Right ventricle myocardium inferior (tissue), 1 donor: ENCODE results near the gene TGM2. TPM values are rescaled to one million over a fixed set of nuclear protein-coding genes. Genes with fewer than 3 reads are reported as not detected.

Source experiments
- ATAC-seq: fragments of 200-7000 bp; cut with Tn5 transposase; one replicate; pipeline ENCODE4 v1.9.1; 2020; ENCODE audit warnings: mild to moderate bottlenecking, moderate library complexity
- DNase-seq: peaks from one replicate; pipeline ENCODE4 v3.0.0; 2021; ENCODE audit errors: missing footprints
- intact Hi-C: fragments of 100-400 bp; cut with DNase I; formaldehyde crosslinking; loops from one replicate; pipeline ENCODE4 v1.11.0; 2022
- total RNA-seq: library from RNA; stranded (reverse); fragmentation: NEBNext Ultra II Directional; extraction: Animal tissue kit (Norgen Biotek cat#: 25700); gene quantifications from one replicate; pipeline ENCODE4 v1.2.1, GENCODE V29; 2021
- donor health status: DM: no; HTN: yes; CAD: no; lungs with severe emphysema.

TGM2 gene
- total RNA-seq, 1 donor from 2014 or later = 581 TPM

GRCh38 chr20:38152175-38152620 lies 12.9 kb downstream of the TGM2 start:
- ATAC-seq (peak; percentile 26), DNase-seq (no peak)
- intact Hi-C loops = no loop called here

GRCh38 chr20:38151455-38151854 lies 13.6 kb downstream of the TGM2 start:
- DNase-seq = peak; percentile 11
- intact Hi-C loops = no loop called here

GRCh38 chr20:38150335-38151170 lies 14.5 kb downstream of the TGM2 start:
- ATAC-seq (no peak), DNase-seq (peak; percentile 54)
- intact Hi-C loops = no loop called here

More at GRCh38 chr20:38151455-38151854, 13.6 kb downstream of the TGM2 start:
- no peak for ATAC-seq

DNA sequence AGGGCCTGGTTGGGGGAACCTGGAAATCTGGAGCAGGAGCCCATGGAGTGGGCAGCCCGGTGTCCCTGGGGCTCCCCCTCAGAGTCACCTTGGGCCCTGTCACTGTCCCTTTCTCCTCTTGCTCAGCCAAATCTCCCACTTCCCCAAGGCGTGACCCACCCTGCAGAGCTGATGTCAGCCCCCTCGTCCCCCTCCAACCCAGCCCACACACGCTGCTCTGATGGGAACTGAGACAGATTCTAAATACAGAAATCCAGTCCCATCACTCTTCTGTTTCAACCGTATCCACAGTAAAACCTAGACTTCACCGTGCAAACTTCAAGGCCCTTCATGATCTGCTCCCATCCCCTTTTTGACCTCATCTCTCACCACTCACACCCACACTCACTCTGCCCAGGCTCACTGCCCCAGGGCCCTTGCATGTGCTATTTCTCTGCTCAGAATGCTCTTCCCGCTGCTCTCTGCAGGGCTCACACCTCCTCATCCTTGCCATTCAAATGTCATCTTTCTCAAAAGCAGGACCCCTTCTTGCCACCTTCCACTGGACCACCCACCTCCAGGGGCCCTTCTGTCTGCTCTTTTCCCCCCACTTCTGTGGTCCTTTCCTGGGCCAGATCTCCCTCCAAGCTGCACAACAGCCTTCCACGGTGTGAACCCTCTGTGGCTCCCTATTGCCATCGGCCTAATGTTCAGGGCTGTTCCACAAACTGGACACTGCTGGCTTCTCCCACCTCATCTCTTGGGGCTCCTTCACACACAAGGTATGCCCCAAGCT lies 16.6 kb downstream of the TGM2 start:
- intact Hi-C loops = no loop called here
- peak; percentile 11 for DNase-seq
- no peak for ATAC-seq

- intact Hi-C loops = no loop called here
- ATAC-seq = no peak
Measured at GRCh38 chr20:38147751-38148150, 17.3 kb downstream of the TGM2 start.

DNA sequence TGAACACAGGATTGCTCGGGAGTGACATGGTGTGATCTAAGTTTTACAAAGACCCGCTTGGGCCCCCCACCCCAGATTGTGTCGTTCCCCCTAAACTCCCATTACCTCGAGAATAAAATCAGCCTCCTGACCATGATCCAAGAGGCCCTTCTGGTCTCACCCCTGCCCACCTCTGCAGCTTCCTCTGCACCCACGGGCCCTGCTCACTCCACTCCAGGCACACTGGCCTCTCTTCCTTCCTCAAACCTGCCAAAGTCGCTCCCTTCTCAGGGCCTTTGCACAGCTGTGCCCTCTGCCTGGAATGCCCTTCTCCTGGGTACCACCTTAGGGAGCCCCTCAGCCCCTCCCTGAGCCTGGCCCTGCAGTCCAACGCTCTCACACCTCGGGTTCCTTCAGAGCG lies 17.9 kb downstream of the TGM2 start:
- DNase-seq (peak; percentile 43), ATAC-seq (no peak)
- intact Hi-C loops = no loop called here

More at GRCh38 chr20:38147751-38148150, 17.3 kb downstream of the TGM2 start:
- peak; percentile 61 for DNase-seq

DNA sequence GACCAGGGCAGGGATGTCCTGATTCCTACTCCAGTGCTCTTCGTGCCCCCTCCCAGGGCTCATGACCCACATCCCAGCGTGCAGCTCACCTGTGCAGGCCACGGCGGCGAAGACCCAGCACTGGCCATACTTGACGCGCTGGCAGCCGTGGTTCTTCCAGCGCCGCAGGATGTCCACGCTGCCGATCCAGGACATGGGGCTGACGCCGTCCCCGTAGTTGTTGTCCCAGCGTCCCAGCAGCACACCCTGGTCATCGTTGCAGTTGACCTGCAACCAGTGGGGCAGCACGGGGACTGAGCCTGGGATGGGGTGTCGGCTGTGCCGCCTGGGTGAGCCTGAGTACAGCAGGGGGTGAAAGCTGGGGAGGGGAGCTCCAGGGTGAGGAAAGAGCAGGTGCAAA lies 18.4 kb downstream of the TGM2 start:
- intact Hi-C loops = no loop called here
- DNase-seq (peak; percentile 66), ATAC-seq (no peak)

DNA sequence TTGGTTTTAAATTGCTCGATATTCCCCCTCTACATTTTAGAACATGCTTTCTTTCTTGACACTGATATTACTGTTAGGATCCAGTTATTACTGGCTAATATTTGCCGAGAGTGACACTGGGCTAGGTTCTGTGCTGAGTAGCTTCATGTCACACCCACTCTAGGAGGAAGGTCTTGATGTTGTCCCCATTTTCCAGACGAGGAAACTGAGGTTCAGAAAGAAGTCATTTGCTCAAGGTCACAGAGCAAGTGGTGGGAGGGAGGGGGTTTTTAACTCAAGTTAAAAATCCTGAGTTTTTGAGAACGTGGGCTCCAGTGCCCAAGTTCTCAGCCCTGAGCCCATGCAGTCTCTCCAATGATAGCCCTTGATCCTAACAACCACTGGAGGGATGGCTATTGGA lies 18.9 kb downstream of the TGM2 start:
- no peak for DNase-seq
- intact Hi-C loops = no loop called here
- no peak for ATAC-seq

GRCh38 chr20:38145729-38146075 lies 19.4 kb downstream of the TGM2 start:
- DNase-seq (no peak), ATAC-seq (no peak)
- intact Hi-C loops = no loop called here

DNA sequence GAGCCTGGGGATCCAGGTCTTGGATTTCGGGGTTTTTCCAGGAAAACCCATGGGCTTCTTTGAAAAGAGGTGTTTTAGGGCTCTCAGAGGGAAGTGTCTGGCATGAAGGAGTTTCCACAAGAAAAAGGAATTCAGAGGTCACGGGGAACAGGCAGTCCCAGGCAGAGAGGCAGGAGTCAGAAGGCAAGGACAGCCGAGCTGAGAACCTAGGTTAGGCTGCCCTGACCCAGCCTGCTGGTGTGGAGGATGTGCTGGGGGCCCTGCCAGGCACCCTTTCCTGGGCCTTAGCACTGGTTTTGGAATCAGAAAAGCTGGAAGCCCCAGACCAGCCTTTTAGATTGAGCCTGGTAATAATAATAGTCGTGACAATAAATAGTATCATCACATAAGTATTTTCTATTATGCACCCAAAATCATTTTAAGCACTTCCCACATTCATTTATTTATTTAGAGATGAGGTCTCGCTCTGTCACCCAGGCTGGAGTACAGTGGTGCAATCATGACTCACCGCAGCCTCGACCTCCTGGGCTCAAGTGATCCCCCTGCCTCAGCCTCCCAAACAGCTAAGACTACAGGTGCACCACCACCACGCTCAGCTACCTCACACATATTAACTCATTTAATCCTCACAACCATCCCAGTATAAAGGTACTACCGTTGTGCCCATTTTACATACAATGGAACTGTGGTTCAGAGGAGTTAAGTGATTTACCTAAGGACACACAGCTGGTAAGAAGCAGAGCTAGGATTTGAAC lies 19.9 kb downstream of the TGM2 start:
- ATAC-seq (no peak), DNase-seq (no peak)
- intact Hi-C loops = no loop called here

GRCh38 chr20:38144598-38144973 lies 20.5 kb downstream of the TGM2 start:
- no peak for DNase-seq
- ATAC-seq = no peak
- intact Hi-C loops = no loop called here

GRCh38 chr20:38143646-38144554 lies 21.2 kb downstream of the TGM2 start:
- ATAC-seq (peak; percentile 43), DNase-seq (no peak)
- intact Hi-C loops = no loop called here

GRCh38 chr20:38143238-38143645 lies 21.8 kb downstream of the TGM2 start:
- intact Hi-C loops = no loop called here
- DNase-seq = no peak
- no peak for ATAC-seq

- intact Hi-C loops = no loop called here
- no peak for DNase-seq
- no peak for ATAC-seq
Measured at GRCh38 chr20:38141889-38142494, 23.1 kb downstream of the TGM2 start.

DNA sequence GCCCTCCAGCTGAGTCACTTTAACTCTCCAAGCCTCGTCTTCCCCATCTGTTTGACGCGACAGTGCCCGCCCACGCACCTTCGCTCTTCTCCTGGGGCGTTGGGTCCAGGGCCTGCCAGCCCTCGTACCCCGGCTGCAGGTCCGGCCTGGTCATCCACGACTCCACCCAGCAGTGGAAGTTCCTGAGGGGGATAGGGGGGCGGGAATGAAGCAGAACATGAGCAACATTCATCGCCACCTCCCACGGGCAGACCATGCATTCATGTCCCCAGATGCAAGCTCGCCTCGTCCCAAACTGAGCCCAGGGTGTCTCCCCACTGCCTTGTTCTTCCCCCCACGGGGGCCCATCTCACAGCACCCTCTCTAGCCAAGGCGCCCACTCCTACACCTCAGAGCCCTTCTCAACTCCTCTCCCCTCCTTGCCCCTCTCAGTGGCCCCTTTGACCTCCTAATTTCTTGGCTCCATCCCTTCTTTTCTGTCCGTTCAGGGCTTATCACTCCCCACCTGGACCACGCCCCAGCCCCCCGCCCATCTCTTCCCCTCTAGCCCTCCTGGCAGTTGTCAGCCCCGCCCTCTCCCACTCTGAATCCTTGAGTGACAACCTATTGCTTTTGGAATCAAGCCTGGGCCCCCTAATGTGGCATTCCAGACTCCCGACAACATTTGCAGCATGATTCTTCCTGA lies 23.7 kb downstream of the TGM2 start:
- DNase-seq (no peak), ATAC-seq (no peak)
- intact Hi-C loops = no loop called here

DNA sequence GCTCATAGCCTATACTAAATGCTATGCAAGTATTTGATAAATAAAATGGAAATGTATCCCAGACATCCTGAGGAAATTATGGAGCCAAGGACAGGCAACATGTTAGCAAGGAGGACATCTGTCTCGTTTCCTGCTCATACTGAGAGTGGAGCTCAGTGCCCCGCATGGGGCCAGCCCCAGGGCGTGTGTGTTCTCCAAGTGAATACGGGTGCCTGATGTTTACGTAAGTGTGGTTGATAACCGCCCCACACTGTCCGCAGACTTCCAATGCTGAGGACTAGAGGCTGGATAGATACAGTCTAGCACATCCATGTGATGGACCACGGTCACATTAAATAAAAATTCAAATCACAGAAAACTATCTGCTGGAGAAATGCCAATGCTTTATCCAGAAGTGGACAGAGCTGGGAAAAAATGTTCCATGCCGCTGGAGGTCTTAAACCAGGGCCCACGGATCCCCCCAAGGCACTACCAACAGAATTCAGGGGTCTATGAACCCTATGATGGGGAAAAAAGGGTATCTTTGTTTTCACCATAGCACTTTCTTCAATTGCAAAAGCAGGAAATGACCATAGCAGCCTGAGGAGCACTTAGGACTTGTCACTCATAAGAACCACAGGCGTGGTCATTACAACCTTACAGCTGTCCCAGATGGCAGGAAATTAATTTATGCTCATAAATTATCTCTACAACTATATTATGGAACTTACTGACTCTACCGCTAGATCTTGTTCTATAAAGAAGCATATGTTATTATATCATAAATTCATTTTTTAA lies 24.9 kb downstream of the TGM2 start:
- intact Hi-C loops = no loop called here
- DNase-seq = no peak
- ATAC-seq = no peak
